ENCODE results near the gene ADAP2.

- TF ChIP-seq, protein P1, sequence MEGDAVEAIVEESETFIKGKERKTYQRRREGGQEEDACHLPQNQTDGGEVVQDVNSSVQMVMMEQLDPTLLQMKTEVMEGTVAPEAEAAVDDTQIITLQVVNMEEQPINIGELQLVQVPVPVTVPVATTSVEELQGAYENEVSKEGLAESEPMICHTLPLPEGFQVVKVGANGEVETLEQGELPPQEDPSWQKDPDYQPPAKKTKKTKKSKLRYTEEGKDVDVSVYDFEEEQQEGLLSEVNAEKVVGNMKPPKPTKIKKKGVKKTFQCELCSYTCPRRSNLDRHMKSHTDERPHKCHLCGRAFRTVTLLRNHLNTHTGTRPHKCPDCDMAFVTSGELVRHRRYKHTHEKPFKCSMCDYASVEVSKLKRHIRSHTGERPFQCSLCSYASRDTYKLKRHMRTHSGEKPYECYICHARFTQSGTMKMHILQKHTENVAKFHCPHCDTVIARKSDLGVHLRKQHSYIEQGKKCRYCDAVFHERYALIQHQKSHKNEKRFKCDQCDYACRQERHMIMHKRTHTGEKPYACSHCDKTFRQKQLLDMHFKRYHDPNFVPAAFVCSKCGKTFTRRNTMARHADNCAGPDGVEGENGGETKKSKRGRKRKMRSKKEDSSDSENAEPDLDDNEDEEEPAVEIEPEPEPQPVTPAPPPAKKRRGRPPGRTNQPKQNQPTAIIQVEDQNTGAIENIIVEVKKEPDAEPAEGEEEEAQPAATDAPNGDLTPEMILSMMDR (IDR thresholded peaks at IDR 0.05), result peak; percentile 42 to 78 (median 59)
- TF ChIP-seq EP300 (IDR thresholded peaks at IDR 0.05) (no peak), POLR2A (IDR thresholded peaks at IDR 0.05) (peak; percentile 87 to 88)
Observed at GRCh38 chr17:30970831-30971567, 49.3 kb downstream of the ADAP2 start, which contains the start of gene RNF135.
